ENCODE measurements around the gene KCNJ9. TPM values are rescaled to one million over a fixed set of nuclear protein-coding genes. Genes with fewer than 3 reads are reported as not detected.

Gene KCNJ9
- polyA plus RNA-seq, 1 donor from 2014 or later = 8.0 TPM

DNA sequence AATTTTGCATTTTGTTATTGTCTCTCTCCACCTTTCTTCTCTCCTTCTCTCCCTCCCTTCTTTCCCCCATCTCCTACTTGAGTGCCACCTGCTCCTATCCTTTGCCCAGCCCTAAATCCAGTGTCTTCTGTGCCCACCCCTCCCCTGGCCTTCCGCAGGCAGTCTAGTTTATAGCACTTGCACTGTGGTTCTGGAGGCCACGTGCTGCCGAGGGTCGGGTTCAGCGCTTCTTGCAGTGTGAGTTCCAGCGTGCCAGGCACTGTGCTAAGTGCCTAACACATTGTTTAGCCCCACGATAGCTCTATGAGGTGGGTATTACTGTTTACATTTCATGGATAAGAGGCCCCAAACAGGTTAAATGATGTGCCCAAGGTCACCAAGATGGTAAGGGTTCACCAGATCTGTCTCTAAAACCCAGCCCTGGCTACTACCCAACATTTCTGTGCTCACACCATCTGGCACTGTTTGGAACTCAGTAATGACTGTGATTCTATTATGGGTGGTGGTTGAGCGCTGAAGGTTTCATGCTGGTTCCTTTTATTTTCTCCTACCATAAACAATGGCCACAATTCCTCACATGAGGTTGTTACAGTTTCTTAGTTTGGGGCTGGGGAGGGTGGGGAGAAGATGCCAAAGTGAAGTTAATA lies 56.0 kb downstream of the KCNJ9 start:
- no peaks in the 10 kb centered on the region for H3K27me3 ChIP-seq (ENCODE audit: insufficient read depth, low read depth, low read length)
- no peak overlapping the region for H3K27ac ChIP-seq (ENCODE audit: low read length)
- H3K9me3 ChIP-seq (ENCODE audit: low read length) = no peaks in the 10 kb centered on the region
- no peak for TF ChIP-seq MXI1 (conservative IDR thresholded peaks at IDR 0.05; ENCODE audit: poor library complexity, severe bottlenecking)
- H3K4me3 ChIP-seq (ENCODE audit: low read length) = no peak overlapping the region
- no peak overlapping the region for H3K9ac ChIP-seq (ENCODE audit: low read length)
- H3K79me2 ChIP-seq (replicated peaks; ENCODE audit: insufficient read depth, low read length) = no peaks in the 10 kb centered on the region
- no peaks in the 10 kb centered on the region for H3F3A ChIP-seq (ENCODE audit: insufficient read depth, low read length, poor library complexity, severe bottlenecking)
- no peak overlapping the region for H2AFZ ChIP-seq (ENCODE audit: low read depth, low read length)
- H3K4me2 ChIP-seq (ENCODE audit: low read length) = no peak overlapping the region
- no peaks in the 10 kb centered on the region for H3K9me2 ChIP-seq (ENCODE audit: insufficient read depth, low read length)
- no peaks in the 10 kb centered on the region for H4K20me1 ChIP-seq (ENCODE audit: insufficient read depth)
- no peaks in the 10 kb centered on the region for H3K36me3 ChIP-seq (ENCODE audit: insufficient read depth, low read length)

DNA sequence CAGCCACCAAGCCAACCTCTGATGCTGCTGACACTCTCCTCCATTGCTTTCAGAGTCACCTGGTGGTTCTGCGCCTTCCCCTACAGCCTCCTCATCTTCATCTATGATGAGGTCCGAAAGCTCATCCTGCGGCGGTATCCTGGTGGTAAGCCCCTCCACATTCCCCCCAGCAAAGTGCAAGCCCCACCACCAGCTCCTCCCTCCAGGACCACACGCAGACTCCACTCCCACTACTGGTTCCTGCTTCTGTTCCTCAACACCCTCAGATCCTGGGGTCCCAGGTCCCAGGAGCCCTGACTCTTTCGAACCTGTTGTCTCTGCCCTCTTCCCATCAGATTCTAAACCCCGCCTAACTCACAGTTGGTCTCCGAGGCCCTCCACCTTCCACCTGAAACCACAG lies 58.5 kb downstream of the KCNJ9 start:
- Histone ChIP-seq H4K20me1 (ENCODE audit: insufficient read depth) (no peaks in the 10 kb centered on the region), H3K36me3 (ENCODE audit: insufficient read depth, low read length) (no peaks in the 10 kb centered on the region), H2AFZ (ENCODE audit: low read depth, low read length) (no peak overlapping the region), H3F3A (ENCODE audit: insufficient read depth, low read length, poor library complexity, severe bottlenecking) (no peaks in the 10 kb centered on the region), H3K9me2 (ENCODE audit: insufficient read depth, low read length) (no peaks in the 10 kb centered on the region), H3K4me2 (ENCODE audit: low read length) (no peak overlapping the region), H3K27me3 (ENCODE audit: insufficient read depth, low read depth, low read length) (no peaks in the 10 kb centered on the region), H3K79me2 (replicated peaks; ENCODE audit: insufficient read depth, low read length) (no peaks in the 10 kb centered on the region), H3K4me3 (ENCODE audit: low read length) (no peak overlapping the region), H3K9me3 (ENCODE audit: low read length) (no peaks in the 10 kb centered on the region), H3K9ac (ENCODE audit: low read length) (no peak overlapping the region), H3K27ac (ENCODE audit: low read length) (no peak overlapping the region)
- TF ChIP-seq, protein P1, sequence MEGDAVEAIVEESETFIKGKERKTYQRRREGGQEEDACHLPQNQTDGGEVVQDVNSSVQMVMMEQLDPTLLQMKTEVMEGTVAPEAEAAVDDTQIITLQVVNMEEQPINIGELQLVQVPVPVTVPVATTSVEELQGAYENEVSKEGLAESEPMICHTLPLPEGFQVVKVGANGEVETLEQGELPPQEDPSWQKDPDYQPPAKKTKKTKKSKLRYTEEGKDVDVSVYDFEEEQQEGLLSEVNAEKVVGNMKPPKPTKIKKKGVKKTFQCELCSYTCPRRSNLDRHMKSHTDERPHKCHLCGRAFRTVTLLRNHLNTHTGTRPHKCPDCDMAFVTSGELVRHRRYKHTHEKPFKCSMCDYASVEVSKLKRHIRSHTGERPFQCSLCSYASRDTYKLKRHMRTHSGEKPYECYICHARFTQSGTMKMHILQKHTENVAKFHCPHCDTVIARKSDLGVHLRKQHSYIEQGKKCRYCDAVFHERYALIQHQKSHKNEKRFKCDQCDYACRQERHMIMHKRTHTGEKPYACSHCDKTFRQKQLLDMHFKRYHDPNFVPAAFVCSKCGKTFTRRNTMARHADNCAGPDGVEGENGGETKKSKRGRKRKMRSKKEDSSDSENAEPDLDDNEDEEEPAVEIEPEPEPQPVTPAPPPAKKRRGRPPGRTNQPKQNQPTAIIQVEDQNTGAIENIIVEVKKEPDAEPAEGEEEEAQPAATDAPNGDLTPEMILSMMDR (IDR thresholded peaks at IDR 0.05; ENCODE audit: poor library complexity, severe bottlenecking) = no peak

Other genes starting within 250 kb of the KCNJ9 start
- 0.37 TPM in 1 of 2 replicates, not detected in the other for gene VSIG8, start 218.9 kb upstream of the KCNJ9 start, polyA plus RNA-seq
- 0.12 TPM in 1 of 2 replicates, not detected in the other for gene CFAP45, start 181.4 kb upstream of the KCNJ9 start, polyA plus RNA-seq
- 0.52 and 0.90 TPM in 2 replicates for gene TAGLN2, start 156.0 kb upstream of the KCNJ9 start, polyA plus RNA-seq
- gene IGSF9, start 135.9 kb upstream of the KCNJ9 start, polyA plus RNA-seq = 10.7 and 11.8 TPM in 2 replicates
- not detected in 2 replicates for gene SLAMF9, start 127.3 kb upstream of the KCNJ9 start, polyA plus RNA-seq
- 3.4 and 3.8 TPM in 2 replicates for gene PIGM, start 49.5 kb upstream of the KCNJ9 start, polyA plus RNA-seq
- not detected in 2 replicates for gene KCNJ10, start 11.4 kb upstream of the KCNJ9 start, polyA plus RNA-seq
- 26.9 and 27.3 TPM in 2 replicates for gene IGSF8, start 17.1 kb downstream of the KCNJ9 start, polyA plus RNA-seq
- gene ATP1A2, start 34.2 kb downstream of the KCNJ9 start, polyA plus RNA-seq = 0.12 and 0.14 TPM in 2 replicates
- gene ATP1A4, start 70.1 kb downstream of the KCNJ9 start, polyA plus RNA-seq = not detected in 2 replicates
- not detected in 2 replicates for gene CASQ1, start 109.0 kb downstream of the KCNJ9 start, polyA plus RNA-seq
- 46.4 and 51.9 TPM in 2 replicates for gene PEA15, start 123.8 kb downstream of the KCNJ9 start, polyA plus RNA-seq
- gene DCAF8, start 181.0 kb downstream of the KCNJ9 start, polyA plus RNA-seq = 153 TPM in 2 replicates
- gene PEX19, start 203.6 kb downstream of the KCNJ9 start, polyA plus RNA-seq = 37.7 and 51.6 TPM in 2 replicates

All from neural cell (in vitro differentiated cells).